GM18951 (cell line): ENCODE data around the gene ZNF581.
A peak's percentile ranks its signal among the peaks of the same experiment; 100 is the strongest.

Source experiments
- POLR2A ChIP-seq: IDR thresholded peaks from 4 replicates; pipeline ENCODE4 v1.6.1; 2011; ENCODE audit warnings: mild to moderate bottlenecking; ENCODE audit not compliant: insufficient read length, insufficient read depth; ENCODE audit errors: extremely low read depth
- in situ Hi-C: fragments of 300-500 bp; cut with MboI; formaldehyde crosslinking; loops from one replicate; pipeline ENCODE4 v1.12.0; 2022; ENCODE audit warnings: low sequenced_read_pairs, mixed read lengths, inconsistent platforms; ENCODE audit not compliant: unreplicated experiment

Gene ZNF581

DNA sequence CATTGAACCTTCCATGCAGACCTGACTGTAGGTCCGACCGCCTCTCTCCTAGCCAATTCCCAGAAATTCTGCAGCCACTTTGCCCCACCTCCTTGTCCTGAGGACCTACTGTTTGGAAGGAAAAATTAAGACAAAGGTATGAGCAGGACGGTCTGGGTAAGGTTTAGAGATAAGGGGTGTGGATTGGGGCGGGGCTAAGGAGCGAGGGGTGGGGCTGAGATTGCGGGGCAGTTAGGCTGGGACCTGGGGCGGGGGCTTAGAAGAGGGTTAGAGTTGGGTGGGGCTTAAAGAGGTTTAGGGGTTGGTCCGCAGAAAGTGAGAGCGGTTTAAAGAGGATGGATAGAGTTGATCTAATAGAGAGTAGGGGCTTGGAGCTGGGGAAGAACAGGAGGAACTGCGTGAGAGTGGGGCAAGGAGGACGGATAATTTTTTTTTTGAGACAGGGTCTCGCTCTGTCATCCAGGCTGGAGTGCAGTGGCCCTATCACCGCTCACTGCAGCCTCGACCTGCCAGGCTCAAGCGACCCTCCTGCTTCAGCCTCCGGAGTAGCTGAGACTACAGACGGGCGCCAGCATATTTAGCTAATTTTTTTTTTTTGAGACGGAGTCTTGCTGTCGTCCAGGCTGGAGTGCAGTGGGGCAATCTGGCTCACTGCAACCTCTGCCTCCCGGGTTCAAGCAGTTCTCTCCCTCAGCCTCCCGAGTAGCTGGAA, 39.7 kb upstream of the ZNF581 start:
- TF ChIP-seq POLR2A = no peak
- in situ Hi-C loops = no loop called here

DNA sequence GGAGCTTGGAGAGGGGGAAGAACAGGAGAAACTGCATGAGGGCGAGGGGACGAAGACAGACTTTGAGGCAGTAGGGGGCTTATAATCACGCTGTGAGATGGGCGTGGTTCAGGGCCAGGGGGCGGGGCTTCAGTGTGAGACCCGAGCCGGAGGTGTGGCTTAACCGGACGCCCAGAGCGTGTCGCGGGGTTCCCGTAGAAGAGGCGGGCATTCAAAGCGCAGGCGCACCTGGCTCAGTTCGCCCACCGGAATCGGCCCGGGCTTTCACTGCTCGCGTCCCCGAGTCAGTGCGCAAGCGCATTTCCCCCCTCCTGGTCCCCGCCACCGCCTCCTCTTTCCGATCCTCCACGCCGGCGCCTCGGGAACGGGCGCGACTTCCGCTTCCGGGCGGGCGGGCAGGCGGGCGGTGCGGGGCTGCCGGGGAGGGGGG, 38.2 kb upstream of the ZNF581 start:
- TF ChIP-seq POLR2A = peak; percentile 59
- in situ Hi-C loops = no loop called here

DNA sequence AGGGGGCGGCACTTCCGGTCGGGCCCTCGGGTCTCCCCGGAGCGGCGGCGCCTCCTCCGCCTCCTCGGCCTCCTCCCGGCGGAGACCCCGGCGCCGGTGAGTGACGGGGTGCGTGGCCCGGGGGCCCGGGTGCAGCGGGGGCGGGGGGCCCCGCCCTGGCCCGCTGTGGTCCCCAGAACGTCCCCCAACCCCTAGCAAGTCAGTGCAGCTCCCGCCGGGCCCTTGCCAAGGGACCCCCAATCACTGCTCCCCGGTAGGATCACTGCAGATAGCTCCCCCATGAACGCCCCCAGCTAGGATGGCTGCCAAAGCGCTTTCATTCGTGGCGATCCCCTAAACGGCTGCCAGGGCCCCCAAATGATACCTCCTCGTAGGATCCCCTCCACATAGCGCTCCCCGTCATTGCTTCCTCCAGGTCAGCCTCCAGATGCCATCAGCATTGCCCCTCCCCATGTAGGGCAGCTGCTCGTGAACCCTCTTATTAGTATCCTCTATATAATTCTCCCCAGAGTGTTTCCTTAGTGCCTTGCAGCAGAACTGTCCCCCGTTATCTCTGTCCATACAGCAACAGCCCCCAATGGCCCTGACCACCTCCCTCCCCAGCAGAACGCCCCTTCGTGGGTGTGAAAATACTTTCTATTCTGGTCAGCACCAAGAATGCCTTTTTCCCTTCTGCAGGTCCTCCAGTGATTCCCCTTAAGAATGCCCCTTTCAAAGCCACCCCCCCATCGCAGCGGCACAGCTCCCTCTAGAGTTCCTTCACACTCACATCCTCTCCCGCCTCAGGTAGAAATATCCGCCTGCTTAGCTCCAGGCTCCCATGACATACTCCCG, 37.6 kb upstream of the ZNF581 start, which contains the start of gene ZNF865:
ZNF865 (plus strand) TSS at position 11 of the 834 bp plus-strand sequence. CDS start 7,972 bp downstream, outside the sequence.
- in situ Hi-C loops = no loop called here
- peak; percentile 40 for TF ChIP-seq POLR2A

DNA sequence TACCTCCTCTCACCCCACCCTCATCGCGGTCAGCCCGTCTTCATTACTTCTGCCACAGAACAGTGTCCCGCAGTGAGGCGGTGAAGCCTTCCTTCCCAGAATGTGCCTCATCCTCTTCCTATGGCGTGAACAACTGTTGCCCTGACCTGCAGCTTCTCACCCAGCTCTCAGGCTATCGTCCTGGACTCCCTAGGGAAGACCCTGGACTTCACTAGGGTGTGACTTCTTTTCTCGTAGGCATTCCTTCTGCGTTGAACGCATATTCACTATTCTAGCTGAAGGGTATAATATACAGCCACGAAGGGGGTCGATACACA, 37.0 kb upstream of the ZNF581 start:
- no peak for TF ChIP-seq POLR2A
- in situ Hi-C loops = no loop called here

DNA sequence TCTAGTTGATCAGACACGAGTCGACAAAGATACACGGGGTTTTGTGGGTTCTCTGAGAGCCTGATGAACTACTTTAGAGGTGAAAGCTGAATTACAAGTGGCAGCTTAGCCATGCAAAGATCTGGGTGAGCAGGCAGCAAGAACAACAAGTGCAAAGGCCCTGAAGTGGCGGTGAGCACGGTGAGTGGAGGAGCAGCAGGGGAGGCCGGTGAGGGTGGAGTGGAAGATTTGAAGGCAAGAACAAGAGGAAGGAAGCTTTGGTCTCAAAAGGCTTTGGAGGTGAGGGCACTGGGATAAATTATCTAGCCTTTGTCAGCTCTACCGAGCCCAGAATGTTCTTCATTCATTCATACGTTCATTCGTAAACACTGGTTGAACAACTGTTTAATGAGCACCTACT, 36.6 kb upstream of the ZNF581 start:
- in situ Hi-C loops = no loop called here
- TF ChIP-seq POLR2A = no peak

DNA sequence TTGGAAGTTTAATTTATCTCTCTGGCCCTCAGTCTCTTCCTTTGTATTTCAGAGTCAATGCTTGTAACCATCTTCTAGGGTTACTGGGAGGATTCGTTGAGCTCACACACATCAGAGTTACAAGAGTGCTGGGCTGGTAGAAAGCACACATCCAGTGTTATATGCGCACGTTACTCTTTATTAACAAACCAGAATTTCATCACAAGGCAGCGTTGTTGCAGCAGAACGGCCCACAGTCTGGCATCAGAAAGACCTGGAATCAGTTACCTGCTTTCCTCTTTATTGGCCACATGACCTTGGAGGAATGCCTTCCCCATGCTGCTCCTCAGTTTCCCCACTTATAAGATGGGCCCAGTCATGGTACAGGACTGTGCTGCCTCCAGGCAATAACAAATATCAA, 34.1 kb upstream of the ZNF581 start:
- no peak for TF ChIP-seq POLR2A
- in situ Hi-C loops = no loop called here

DNA sequence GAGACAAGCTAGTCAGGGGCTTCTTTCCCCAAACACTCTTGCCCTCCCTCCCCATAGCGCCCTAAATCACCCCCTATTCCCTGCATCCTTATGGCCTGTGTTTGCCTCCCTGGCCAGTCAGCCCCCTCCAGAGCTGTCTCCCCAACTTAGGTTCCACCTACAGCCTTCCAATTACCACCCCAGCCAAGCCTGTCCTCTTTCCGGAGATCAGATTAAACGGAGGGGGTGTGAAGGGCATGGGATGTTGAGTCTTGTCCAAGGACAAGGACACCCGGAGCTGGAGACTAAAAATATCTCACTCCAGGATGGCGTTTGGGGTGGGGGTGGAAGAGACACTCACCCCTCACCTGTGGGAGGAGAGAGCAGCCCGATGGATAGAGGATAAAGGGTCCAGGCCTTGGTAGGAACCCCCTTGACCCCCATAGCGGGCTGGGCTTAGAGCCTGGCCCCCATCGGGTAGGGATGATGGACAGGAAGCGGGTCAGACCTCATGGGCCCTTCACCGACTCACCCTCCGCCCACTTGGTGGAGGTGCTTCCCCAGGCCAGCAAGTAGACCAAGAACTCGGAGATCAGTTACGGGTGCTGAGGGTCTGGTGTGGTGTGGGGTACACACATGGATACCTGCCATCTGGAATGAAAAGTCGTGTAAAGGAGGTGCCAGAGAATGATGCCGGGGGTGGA, 32.0 kb upstream of the ZNF581 start:
- in situ Hi-C loops = no loop called here
- no peak for TF ChIP-seq POLR2A

DNA sequence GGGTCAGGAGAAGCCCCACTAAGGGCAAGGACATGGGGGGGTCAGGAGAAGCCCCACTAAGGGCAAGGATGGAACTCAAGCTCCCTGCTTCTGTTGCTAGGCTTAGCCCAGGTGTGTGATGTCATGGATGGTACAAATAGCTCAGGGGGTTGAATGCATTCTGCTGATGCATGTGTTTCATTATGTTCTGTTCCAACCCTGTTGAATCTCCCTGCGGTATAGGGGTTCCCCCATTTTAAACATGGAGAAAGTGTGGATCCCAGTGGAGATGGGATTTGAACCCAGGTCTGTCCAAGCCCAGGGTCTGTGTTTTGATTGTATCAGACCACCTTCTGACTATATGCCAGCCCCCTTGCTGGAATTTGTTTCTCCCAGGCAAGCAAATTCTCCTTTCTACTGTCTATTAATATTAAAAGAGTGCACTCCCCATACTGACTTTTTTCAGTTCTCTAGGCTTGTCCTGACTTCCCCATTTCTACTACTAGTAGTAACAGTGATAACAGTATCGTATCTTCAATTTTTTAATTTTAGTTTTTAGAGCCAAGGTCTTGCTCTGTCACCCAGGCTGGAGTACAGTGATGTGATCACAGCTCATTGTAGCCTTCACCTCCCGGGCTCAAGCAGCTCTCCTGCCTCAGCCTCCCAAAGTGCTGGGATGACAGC, 31.3 kb upstream of the ZNF581 start:
- in situ Hi-C loops = no loop called here
- TF ChIP-seq POLR2A = no peak

DNA sequence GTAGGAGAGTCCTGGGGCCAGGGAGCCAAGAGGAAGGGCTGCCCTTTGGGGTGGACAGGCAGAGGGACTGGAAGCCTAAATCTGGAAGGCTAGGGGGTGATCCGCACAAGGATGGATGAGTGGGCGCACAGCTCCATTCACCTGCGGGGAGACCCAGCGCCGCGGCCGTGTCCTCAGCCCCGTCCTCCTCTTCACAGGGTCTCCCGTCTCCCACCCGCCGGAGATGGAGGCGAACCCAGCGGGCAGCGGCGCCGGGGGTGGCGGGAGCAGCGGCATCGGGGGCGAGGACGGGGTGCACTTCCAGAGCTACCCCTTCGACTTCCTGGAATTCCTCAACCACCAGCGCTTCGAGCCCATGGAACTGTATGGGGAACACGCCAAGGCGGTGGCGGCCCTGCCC, 30.1 kb upstream of the ZNF581 start:
- in situ Hi-C loops = no loop called here
- TF ChIP-seq POLR2A = no peak

DNA sequence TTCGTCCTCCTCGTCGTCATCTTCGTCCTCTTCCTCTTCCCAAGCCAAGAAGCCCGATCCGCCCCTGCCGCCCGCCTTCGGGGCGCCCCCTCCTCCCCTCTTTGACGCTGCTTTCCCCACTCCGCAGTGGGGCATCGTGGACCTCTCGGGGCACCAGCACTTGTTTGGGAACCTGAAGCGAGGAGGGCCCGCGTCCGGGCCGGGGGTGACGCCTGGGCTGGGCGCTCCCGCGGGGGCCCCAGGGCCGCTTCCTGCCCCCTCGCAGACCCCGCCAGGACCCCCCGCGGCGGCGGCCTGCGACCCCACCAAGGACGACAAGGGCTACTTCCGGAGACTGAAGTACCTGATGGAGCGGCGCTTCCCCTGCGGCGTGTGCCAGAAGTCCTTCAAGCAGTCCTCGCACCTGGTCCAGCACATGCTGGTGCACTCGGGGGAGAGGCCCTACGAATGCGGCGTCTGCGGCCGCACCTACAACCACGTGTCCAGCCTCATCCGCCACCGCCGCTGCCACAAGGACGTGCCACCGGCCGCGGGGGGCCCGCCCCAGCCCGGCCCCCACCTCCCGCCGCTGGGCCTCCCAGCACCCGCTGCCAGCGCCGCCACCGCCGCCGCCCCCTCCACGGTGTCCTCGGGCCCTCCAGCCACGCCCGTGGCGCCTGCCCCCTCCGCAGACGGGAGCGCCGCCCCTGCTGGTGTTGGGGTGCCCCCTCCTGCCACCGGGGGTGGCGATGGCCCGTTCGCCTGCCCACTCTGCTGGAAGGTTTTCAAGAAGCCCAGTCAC, 29.3 kb upstream of the ZNF581 start:
- in situ Hi-C loops = no loop called here

DNA sequence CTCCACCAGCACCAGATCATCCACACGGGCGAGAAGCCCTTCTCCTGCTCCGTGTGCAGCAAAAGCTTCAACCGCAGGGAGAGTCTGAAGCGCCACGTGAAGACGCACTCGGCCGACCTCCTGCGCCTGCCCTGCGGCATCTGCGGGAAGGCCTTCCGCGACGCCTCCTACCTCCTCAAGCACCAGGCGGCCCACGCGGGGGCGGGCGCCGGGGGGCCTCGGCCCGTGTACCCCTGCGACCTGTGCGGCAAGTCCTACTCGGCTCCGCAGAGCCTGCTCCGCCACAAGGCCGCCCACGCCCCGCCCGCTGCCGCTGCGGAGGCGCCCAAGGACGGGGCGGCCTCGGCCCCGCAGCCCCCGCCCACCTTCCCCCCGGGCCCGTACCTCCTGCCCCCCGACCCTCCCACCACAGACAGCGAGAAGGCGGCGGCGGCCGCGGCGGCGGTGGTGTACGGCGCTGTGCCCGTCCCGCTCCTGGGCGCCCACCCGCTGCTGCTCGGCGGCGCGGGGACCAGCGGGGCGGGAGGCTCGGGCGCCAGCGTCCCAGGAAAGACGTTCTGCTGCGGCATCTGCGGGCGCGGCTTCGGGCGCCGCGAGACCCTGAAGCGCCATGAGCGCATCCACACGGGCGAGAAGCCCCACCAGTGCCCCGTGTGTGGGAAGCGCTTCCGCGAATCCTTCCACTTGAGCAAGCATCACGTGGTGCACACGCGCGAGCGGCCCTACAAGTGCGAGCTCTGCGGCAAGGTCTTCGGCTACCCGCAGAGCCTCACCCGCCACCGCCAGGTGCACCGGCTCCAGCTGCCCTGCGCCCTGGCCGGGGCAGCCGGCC, 28.5 kb upstream of the ZNF581 start:
- no peak for TF ChIP-seq POLR2A
- in situ Hi-C loops = no loop called here

More for the DNA sequence above, 29.3 kb upstream of the ZNF581 start:
- no peak for TF ChIP-seq POLR2A
